Measurements from ENCODE around the gene HDAC9. TPM values are rescaled to one million over a fixed set of nuclear protein-coding genes. Genes with fewer than 3 reads are reported as not detected.

Gene HDAC9
- total RNA-seq, 4 donors from 2014 or later, result 51.2 to 194 (median 106) TPM

DNA sequence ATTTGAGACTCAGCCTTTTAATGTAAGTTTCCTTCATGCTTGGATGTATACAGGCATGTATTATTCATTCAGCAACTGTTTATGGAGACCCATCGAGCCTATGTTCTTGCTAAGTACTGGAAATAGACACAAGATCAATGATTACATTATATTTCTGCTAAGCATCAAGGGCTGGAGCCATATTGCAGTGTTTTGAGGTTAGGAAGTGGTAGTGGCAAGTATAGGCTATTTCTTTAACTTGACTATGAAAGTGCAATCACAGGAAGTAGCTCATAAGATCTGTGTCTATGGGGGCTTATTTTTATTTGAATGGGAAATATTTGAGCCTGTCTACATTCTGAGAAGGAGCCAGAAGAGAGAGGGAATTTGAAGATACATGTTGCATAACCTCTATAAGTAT is 123.8 kb downstream of the HDAC9 start:
- Histone ChIP-seq H3K36me3 (peaks cover 0 to 30% of the 10 kb centered on the region in 2 donors), H3K9me3 (no peaks in the 10 kb centered on the region), H3K4me1 (no peaks in the 10 kb centered on the region), H3K4me3 (no peak overlapping the region), H3K27ac (no peak overlapping the region), H3K27me3 (no peaks in the 10 kb centered on the region)
- no peak for TF ChIP-seq EP300 (IDR thresholded peaks at IDR 0.05)
- no peak for TF ChIP-seq POLR2A (IDR thresholded peaks at IDR 0.05)
- TF ChIP-seq, protein P1, sequence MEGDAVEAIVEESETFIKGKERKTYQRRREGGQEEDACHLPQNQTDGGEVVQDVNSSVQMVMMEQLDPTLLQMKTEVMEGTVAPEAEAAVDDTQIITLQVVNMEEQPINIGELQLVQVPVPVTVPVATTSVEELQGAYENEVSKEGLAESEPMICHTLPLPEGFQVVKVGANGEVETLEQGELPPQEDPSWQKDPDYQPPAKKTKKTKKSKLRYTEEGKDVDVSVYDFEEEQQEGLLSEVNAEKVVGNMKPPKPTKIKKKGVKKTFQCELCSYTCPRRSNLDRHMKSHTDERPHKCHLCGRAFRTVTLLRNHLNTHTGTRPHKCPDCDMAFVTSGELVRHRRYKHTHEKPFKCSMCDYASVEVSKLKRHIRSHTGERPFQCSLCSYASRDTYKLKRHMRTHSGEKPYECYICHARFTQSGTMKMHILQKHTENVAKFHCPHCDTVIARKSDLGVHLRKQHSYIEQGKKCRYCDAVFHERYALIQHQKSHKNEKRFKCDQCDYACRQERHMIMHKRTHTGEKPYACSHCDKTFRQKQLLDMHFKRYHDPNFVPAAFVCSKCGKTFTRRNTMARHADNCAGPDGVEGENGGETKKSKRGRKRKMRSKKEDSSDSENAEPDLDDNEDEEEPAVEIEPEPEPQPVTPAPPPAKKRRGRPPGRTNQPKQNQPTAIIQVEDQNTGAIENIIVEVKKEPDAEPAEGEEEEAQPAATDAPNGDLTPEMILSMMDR (IDR thresholded peaks at IDR 0.05), result no peak
- TF ChIP-seq POLR2AphosphoS5 (IDR thresholded peaks at IDR 0.05), result no peak
- ATAC-seq, result no peak
- WGBS, 2 donors (ENCODE audit: low coverage in 1 of 2), result 33 to 44% methylated on average over 1 of the region's 1 CpG

DNA sequence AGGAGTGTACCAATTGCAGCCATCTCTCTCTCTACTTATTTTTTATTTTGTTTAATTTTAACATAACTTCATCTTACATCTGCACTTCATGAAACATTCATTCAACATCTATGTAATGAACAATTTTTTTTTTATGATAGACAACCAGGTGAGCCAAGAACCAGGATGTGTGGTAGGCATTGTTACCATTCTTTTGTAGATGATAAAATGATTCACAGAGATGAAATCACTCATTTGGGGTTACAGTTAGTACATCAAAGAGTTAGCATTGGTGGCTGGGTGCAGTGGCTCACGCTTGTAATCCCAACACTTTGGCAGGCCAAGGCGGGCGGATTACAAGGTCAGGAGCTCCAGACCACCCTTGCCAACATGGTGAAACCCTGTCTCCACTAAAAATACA is 127.8 kb downstream of the HDAC9 start:
- Histone ChIP-seq H3K27me3 (no peaks in the 10 kb centered on the region), H3K27ac (no peak overlapping the region), H3K9me3 (no peaks in the 10 kb centered on the region), H3K36me3 (peaks cover 0 to 45% of the 10 kb centered on the region in 2 donors), H3K4me1 (no peaks in the 10 kb centered on the region), H3K4me3 (no peak overlapping the region)
- no peak for ATAC-seq
- WGBS, 2 donors (ENCODE audit: low coverage in 1 of 2), result 100% methylated on average over 3 of the region's 3 CpGs
- TF ChIP-seq, protein P1 (IDR thresholded peaks at IDR 0.05), result no peak
- TF ChIP-seq POLR2AphosphoS5 (IDR thresholded peaks at IDR 0.05) (no peak), POLR2A (IDR thresholded peaks at IDR 0.05) (no peak), EP300 (IDR thresholded peaks at IDR 0.05) (no peak)

DNA sequence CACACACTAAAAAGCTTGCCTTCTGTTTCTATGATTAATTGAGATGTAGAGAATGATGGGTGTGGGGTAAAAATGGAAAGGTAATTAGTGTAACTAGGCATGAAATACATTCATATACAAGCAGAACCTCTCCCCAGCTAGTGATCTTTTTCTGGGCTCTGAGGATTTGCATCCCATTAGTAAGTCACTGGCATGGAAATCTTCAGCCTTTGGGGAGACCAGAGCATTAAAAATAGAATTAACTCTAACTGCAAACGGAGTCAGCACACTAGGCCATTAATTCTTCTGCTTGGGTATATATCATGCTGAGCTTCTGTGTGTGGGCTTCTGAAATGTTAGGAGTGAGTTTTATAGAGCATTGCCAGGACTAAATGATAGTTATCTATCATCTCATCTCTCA is 128.9 kb downstream of the HDAC9 start:
- no peak overlapping the region for H3K4me3 ChIP-seq
- WGBS, 2 donors (ENCODE audit: low coverage in 1 of 2), result 23 to 82% methylated on average over 1 of the region's 1 CpG
- H3K27me3 ChIP-seq, result no peaks in the 10 kb centered on the region
- no peaks in the 10 kb centered on the region for H3K4me1 ChIP-seq
- TF ChIP-seq POLR2A (IDR thresholded peaks at IDR 0.05) (no peak), EP300 (IDR thresholded peaks at IDR 0.05) (no peak), POLR2AphosphoS5 (IDR thresholded peaks at IDR 0.05) (no peak)
- TF ChIP-seq, protein P1 (IDR thresholded peaks at IDR 0.05), result no peak
- peaks cover 0 to 42% of the 10 kb centered on the region in 2 donors for H3K36me3 ChIP-seq
- no peaks in the 10 kb centered on the region for H3K9me3 ChIP-seq
- ATAC-seq, result no peak
- H3K27ac ChIP-seq, result no peak overlapping the region

DNA sequence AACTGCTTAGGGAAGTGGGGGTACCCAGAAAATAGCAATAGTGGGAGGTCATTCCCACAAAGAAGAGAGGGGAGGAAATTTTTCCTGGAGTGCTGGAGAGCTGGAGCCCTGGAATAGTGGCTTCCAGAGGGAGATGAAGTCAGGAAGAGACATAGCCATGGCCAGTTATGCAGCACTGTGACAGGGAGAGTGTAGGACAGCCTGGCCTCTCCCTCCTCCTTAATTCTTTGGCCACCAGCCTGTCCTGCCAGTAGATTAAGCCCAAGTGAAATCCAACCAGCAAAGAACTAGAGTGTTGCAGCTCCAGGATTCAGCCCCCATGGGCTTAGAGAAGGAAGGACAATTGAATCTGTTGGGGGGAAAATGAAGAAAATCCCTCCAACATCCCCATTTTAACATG is 130.5 kb downstream of the HDAC9 start:
- no peak for TF ChIP-seq EP300 (IDR thresholded peaks at IDR 0.05)
- no peak overlapping the region for H3K27ac ChIP-seq
- no peaks in the 10 kb centered on the region for H3K27me3 ChIP-seq
- H3K36me3 ChIP-seq, result peaks cover 0 to 38% of the 10 kb centered on the region in 2 donors
- no peak for ATAC-seq
- no peaks in the 10 kb centered on the region for H3K4me1 ChIP-seq
- H3K9me3 ChIP-seq, result no peaks in the 10 kb centered on the region
- H3K4me3 ChIP-seq, result no peak overlapping the region

DNA sequence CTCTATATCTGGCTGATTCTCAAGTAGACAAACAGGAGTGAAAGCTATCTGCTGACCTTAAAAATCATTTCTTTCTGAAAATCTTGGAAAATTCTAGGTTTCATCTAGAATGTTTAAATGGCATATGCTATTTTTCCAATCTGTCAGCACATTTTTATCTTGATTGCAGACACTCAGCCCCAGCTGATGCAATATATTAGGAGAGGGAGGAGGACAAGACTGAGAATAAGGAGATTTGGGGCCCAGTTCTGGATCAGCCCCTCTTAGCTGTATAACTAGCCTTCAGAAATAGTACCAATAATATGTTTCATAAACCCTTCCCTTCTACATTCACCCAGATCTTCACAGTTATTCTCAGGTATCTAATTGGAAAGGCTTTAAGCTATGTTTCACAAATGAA is 131.2 kb downstream of the HDAC9 start:
- Histone ChIP-seq H3K9me3 (no peaks in the 10 kb centered on the region), H3K4me3 (no peak overlapping the region), H3K27me3 (no peaks in the 10 kb centered on the region), H3K27ac (no peak overlapping the region), H3K4me1 (no peaks in the 10 kb centered on the region), H3K36me3 (peaks cover 0 to 38% of the 10 kb centered on the region in 2 donors)
- TF ChIP-seq POLR2AphosphoS5 (IDR thresholded peaks at IDR 0.05), result no peak
- no peak for TF ChIP-seq EP300 (IDR thresholded peaks at IDR 0.05)
- TF ChIP-seq POLR2A (IDR thresholded peaks at IDR 0.05), result no peak
- TF ChIP-seq, protein P1 (IDR thresholded peaks at IDR 0.05), result no peak
- ATAC-seq, result no peak

All from gastroesophageal sphincter (tissue), 4 donors.